ENCODE data around the gene RGMB. TPM values are rescaled to one million over a fixed set of nuclear protein-coding genes. Genes with fewer than 3 reads are reported as not detected.

The RGMB gene
- total and polyA plus RNA-seq, 2 donors (not counting 1 experiment from before 2014, with no cell fraction given) = 81.6 to 185 TPM

- TF ChIP-seq CTCF (conservative IDR thresholded peaks at IDR 0.05 in 1 of 2, IDR thresholded peaks at IDR 0.05 in 1 of 2; ENCODE audit: low read depth in 1 of 2, low read length in 2 of 2) (no peak), EZH2 (IDR thresholded peaks at IDR 0.05; ENCODE audit: low read length, missing control alignments) (no peak)
Measured at GRCh38 chr5:98827588-98828284, 54.3 kb downstream of the RGMB start.

GRCh38 chr5:98836175-98836574 lies 62.7 kb downstream of the RGMB start:
- Histone ChIP-seq H3K4me1 (ENCODE audit: control insufficient read depth, extremely low read depth, insufficient read depth, low read length) (no peaks in the 10 kb centered on the region), H3K9me3 (ENCODE audit: control insufficient read depth, insufficient read depth, low read depth, low read length) (no peaks in the 10 kb centered on the region), H3K4me3 (replicated peaks in 1 of 4; ENCODE audit: control extremely low read depth in 1 of 4, insufficient read depth in 1 of 4, low read depth in 3 of 4, low read length in 4 of 4) (no peak overlapping the region)

More at GRCh38 chr5:98827588-98828284, 54.3 kb downstream of the RGMB start:
- no peak overlapping the region for H3K27ac ChIP-seq (ENCODE audit: insufficient read depth, low read length)
- no peak overlapping the region for H3K9ac ChIP-seq (ENCODE audit: insufficient read depth, low read length)
- H2AFZ ChIP-seq (ENCODE audit: low read length) = no peak overlapping the region
- H3K4me3 ChIP-seq (replicated peaks in 1 of 4; ENCODE audit: control extremely low read depth in 1 of 4, insufficient read depth in 1 of 4, low read depth in 3 of 4, low read length in 4 of 4) = no peak overlapping the region
- DNase-seq (ENCODE audit: low read depth in 2 of 2) = no peak
- no peaks in the 10 kb centered on the region for H3K79me2 ChIP-seq (ENCODE audit: control insufficient read depth, insufficient read depth, low read length)
- no peaks in the 10 kb centered on the region for H3K36me3 ChIP-seq (ENCODE audit: control insufficient read depth, insufficient read depth, low read length)
- no peaks in the 10 kb centered on the region for H3K9me3 ChIP-seq (ENCODE audit: control insufficient read depth, insufficient read depth, low read depth, low read length)
- H3K27me3 ChIP-seq (ENCODE audit: control insufficient read depth, insufficient read depth, low read length) = no peaks in the 10 kb centered on the region
- H3K4me1 ChIP-seq (ENCODE audit: control insufficient read depth, extremely low read depth, insufficient read depth, low read length) = no peaks in the 10 kb centered on the region
- no peak overlapping the region for H3K4me2 ChIP-seq (ENCODE audit: extremely low read depth, insufficient read depth, low read length)
- no peaks in the 10 kb centered on the region for H4K20me1 ChIP-seq (ENCODE audit: control insufficient read depth, extremely low read depth, insufficient read depth, low read length)

More at GRCh38 chr5:98836175-98836574, 62.7 kb downstream of the RGMB start:
- Histone ChIP-seq H2AFZ (ENCODE audit: low read length) (no peak overlapping the region), H3K79me2 (ENCODE audit: control insufficient read depth, insufficient read depth, low read length) (no peaks in the 10 kb centered on the region), H3K4me2 (ENCODE audit: extremely low read depth, insufficient read depth, low read length) (no peak overlapping the region), H3K27me3 (ENCODE audit: control insufficient read depth, insufficient read depth, low read length) (no peaks in the 10 kb centered on the region), H4K20me1 (ENCODE audit: control insufficient read depth, extremely low read depth, insufficient read depth, low read length) (no peaks in the 10 kb centered on the region), H3K9ac (ENCODE audit: insufficient read depth, low read length) (no peak overlapping the region), H3K27ac (ENCODE audit: insufficient read depth, low read length) (no peak overlapping the region), H3K36me3 (ENCODE audit: control insufficient read depth, insufficient read depth, low read length) (no peaks in the 10 kb centered on the region)
- TF ChIP-seq EZH2 (IDR thresholded peaks at IDR 0.05; ENCODE audit: low read length, missing control alignments) (no peak), CTCF (conservative IDR thresholded peaks at IDR 0.05 in 1 of 2, IDR thresholded peaks at IDR 0.05 in 1 of 2; ENCODE audit: low read depth in 1 of 2, low read length in 2 of 2) (no peak)
- no peak for DNase-seq (ENCODE audit: low read depth in 2 of 2)

All from fibroblast of lung (primary cell).